ENCODE data around the gene ZNF761.
A peak's percentile ranks its signal among the peaks of the same experiment; 100 is the strongest.
"Not testable (repeated sequence)": the region's sequence is repeated elsewhere in the genome, so short reads cannot be mapped to it uniquely, and the experiment has no call there.

Gene ZNF761

GRCh38 chr19:53460131-53460721 lies 28.4 kb downstream of the ZNF761 start:
- DNase-seq: not testable (repeated sequence)

- no peak for DNase-seq
Measured at GRCh38 chr19:53461866-53462265, 30.1 kb downstream of the ZNF761 start.

- no peak for DNase-seq
Measured at GRCh38 chr19:53462861-53463260, 31.1 kb downstream of the ZNF761 start.

- no peak for DNase-seq
Measured at GRCh38 chr19:53463263-53463662, 31.5 kb downstream of the ZNF761 start.

- DNase-seq: no peak
Measured at GRCh38 chr19:53466726-53467484, 35.1 kb downstream of the ZNF761 start.

- peak; percentile 96 for DNase-seq
Measured at GRCh38 chr19:53467485-53468262, 35.9 kb downstream of the ZNF761 start, which contains the start of gene ZNF813. ZNF813 (plus strand) TSS chr19:53467733; CDS start chr19:53483823, 16,090 bp downstream.

- DNase-seq: not testable (repeated sequence)
Measured at GRCh38 chr19:53468628-53469027, 36.8 kb downstream of the ZNF761 start.

- no peak for DNase-seq
Measured at GRCh38 chr19:53471916-53472315, 40.1 kb downstream of the ZNF761 start.

- DNase-seq: peak; percentile 65
Measured at GRCh38 chr19:53474832-53475231, 43.0 kb downstream of the ZNF761 start.

GRCh38 chr19:53475470-53475869 lies 43.7 kb downstream of the ZNF761 start:
- not testable (repeated sequence) for DNase-seq

- not testable (repeated sequence) for DNase-seq
Measured at GRCh38 chr19:53483751-53484150, 52.0 kb downstream of the ZNF761 start.

GRCh38 chr19:53485046-53486004 lies 53.5 kb downstream of the ZNF761 start:
- no peak for DNase-seq

- no peak for DNase-seq
Measured at GRCh38 chr19:53492153-53492552, 60.4 kb downstream of the ZNF761 start.

- DNase-seq: not testable (repeated sequence)
Measured at GRCh38 chr19:53497311-53498023, 65.7 kb downstream of the ZNF761 start.

- DNase-seq: not testable (repeated sequence)
Measured at GRCh38 chr19:53498024-53498395, 66.2 kb downstream of the ZNF761 start.

GRCh38 chr19:53503151-53503550 lies 71.4 kb downstream of the ZNF761 start:
- not testable (repeated sequence) for DNase-seq

- DNase-seq: not testable (repeated sequence)
Measured at GRCh38 chr19:53503671-53504364, 72.0 kb downstream of the ZNF761 start.

GRCh38 chr19:53504365-53504703 lies 72.5 kb downstream of the ZNF761 start:
- DNase-seq: peak; percentile 9

GRCh38 chr19:53504885-53505284 lies 73.1 kb downstream of the ZNF761 start:
- no peak for DNase-seq

GRCh38 chr19:53506728-53507127 lies 74.9 kb downstream of the ZNF761 start:
- DNase-seq: no peak
